Bone marrow (tissue), 2 donors: ENCODE measurements around the gene TRAP1.
A peak's percentile ranks its signal among the peaks of the same experiment; 100 is the strongest.
"Not testable (repeated sequence)": the region's sequence is repeated elsewhere in the genome, so short reads cannot be mapped to it uniquely, and the experiment has no call there.

Experiments
- DNase-seq, 2 donors: peaks; one replicate each; lab custom pipeline; 2025; lab: John Stamatoyannopoulos, UW

Gene TRAP1

GRCh38 chr16:3673201-3673600 is 44.1 kb downstream of the TRAP1 start:
- no peak for DNase-seq

- no peak for DNase-seq
Measured at GRCh38 chr16:3672571-3673041, 44.7 kb downstream of the TRAP1 start.

- no peak for DNase-seq
Measured at GRCh38 chr16:3671424-3671823, 45.9 kb downstream of the TRAP1 start.

GRCh38 chr16:3670711-3671110 is 46.6 kb downstream of the TRAP1 start:
- no peak for DNase-seq

GRCh38 chr16:3669082-3669481 is 48.2 kb downstream of the TRAP1 start:
- no peak for DNase-seq

- DNase-seq, result no peak
Measured at GRCh38 chr16:3668626-3669025, 48.7 kb downstream of the TRAP1 start.

DNA sequence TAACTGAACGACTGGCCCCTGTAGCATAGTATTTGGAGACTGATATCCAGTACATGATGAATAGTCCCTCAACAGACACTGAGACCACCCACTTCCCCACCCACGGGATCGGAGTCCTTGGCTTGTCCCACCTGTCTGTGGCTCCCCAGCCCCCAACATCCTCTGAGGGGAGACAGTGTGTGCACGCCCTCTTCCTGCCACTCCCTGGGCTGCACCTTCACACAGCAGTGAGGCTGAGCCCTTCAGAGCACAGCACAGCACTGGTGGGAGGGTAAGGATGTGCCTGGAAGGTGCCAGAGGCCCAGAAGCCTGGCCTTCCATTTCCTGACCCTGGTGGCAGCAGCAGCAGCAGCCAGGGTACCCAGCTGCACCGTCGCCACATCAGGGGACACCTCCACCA is 51.8 kb downstream of the TRAP1 start:
- no peak for DNase-seq

DNA sequence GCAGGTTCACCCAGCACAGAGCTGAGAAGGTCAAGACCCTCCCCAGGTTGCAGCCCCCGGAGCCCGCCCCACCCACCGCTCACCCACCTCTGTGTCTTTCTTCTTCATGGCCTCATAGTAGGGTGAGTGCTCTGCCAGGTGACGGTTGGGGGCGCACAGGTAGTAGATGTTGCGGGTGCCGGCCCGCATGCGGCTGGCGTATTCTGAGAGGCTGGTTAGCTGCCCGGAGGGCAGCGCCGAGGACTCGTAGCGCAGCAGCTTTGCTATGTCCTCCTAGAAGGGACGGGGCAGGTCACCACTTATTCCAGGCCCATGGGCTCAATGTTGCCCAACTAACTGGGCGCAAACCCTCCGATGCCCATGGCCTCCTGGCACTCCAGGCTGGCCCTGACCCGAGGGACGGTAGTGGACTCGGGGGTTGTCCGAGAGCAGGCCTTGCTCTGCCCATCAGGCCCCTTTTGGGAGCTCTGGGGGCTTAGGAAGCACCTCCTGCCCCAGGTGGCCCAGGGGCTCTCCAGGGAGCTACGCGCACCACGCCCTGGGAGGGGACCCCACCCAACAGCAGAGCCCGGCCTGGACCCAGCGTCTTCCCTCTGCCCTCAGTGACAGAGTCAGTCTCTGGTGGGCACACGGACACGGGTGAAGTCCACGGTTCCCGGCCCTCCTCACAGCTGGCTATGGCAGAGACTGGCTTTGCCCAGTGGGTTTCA is 53.0 kb downstream of the TRAP1 start:
- DNase-seq, result no peak

GRCh38 chr16:3662601-3663000 is 54.7 kb downstream of the TRAP1 start:
- DNase-seq, result no peak

GRCh38 chr16:3661922-3662321 is 55.4 kb downstream of the TRAP1 start:
- no peak for DNase-seq

- DNase-seq, result no peak
Measured at GRCh38 chr16:3661311-3661710, 56.0 kb downstream of the TRAP1 start.

DNA sequence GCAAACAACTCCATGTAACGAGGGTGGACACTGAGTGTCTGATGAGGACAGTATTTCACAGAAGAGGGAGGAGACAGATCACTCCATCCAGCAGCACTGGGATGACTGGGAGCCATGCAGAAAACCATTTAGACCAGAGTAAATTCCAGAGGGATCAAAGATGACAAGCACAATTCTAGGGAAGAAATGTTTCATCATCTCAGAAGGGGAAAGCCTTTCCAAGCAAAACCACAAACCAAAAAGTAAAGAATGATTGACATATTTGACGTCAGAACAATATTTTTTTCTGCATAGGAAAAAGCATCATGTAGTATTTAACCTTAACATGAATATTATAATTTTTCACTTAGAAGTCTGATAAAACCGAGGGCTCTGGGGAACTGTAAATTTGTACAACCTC is 58.1 kb downstream of the TRAP1 start:
- no peak for DNase-seq

- no peak for DNase-seq
Measured at GRCh38 chr16:3656491-3657468, 60.5 kb downstream of the TRAP1 start.

- DNase-seq, result not testable (repeated sequence)
Measured at GRCh38 chr16:3656160-3656490, 61.2 kb downstream of the TRAP1 start.

DNA sequence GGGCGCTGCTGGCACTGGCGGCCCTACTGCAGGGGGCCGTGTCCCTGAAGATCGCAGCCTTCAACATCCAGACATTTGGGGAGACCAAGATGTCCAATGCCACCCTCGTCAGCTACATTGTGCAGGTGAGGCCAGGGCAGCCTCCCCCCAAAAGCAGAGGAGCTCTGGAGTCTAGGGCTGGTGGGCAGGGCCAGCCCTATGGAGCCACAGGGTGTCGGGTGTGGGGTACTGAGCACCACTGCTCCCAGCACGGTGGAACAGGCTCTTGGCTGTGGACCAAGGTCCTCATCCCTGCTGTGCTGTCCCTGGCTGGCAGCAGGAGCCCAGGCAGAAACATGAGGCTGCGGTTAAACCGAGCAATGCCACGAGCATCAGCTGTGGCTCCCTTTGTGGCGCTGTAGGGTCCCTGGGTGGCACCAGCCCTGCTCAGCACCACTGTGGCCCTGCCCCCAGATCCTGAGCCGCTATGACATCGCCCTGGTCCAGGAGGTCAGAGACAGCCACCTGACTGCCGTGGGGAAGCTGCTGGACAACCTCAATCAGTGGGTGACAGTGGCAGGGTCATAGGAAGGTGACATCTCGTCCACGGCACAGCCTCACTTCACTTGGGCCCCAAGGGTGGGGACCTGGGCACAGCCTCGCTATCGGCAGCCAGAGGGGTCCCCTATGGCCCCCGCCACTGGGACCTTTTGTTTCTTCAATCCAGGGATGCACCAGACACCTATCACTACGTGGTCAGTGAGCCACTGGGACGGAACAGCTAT is 61.7 kb downstream of the TRAP1 start:
- no peak for DNase-seq

GRCh38 chr16:3655030-3655395 is 62.3 kb downstream of the TRAP1 start:
- DNase-seq, result no peak

DNA sequence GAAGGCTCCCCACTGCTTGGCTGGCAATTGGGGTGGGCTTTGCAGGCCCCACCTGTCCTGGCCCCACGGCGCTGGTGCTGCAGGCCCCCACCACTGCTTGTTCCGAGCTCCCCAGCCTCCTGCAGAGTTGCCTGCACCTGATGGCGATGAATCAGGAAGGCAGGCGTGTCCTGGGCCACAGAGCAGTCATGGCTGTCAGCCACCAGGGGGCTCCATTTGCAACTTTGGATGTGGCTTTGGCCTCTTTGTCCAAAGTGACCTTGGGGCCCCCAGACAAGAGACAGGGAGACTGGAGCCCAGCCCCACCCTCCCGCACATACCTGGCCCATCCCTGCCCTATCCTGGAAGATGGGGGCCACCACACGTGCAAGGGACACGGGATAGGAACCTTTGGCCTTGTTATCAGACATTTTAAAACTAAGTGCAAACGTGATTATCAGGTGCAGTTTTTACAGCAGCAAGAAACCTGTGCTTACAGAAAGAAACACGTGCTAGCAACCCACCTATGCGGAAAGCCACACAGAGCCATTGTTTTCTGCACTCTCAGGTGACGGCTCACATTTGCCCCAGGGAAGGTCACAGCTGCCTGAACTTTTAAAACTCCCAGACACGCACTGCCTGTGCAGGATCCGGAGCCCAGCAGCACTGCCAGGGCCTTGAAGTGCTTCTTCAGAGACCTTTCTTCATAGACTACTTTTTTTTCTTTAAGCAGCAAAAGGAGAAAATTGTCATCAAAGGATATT is 62.9 kb downstream of the TRAP1 start, which contains the start of gene DNASE1:
Gene DNASE1, plus strand, starts transcription at position 443 of the 743 bp plus-strand sequence. CDS start 683 bp downstream, outside the sequence.
- DNase-seq, result peak; percentile 12 to 19

- DNase-seq, result no peak
Measured at GRCh38 chr16:3652373-3653195, 64.7 kb downstream of the TRAP1 start.

DNA sequence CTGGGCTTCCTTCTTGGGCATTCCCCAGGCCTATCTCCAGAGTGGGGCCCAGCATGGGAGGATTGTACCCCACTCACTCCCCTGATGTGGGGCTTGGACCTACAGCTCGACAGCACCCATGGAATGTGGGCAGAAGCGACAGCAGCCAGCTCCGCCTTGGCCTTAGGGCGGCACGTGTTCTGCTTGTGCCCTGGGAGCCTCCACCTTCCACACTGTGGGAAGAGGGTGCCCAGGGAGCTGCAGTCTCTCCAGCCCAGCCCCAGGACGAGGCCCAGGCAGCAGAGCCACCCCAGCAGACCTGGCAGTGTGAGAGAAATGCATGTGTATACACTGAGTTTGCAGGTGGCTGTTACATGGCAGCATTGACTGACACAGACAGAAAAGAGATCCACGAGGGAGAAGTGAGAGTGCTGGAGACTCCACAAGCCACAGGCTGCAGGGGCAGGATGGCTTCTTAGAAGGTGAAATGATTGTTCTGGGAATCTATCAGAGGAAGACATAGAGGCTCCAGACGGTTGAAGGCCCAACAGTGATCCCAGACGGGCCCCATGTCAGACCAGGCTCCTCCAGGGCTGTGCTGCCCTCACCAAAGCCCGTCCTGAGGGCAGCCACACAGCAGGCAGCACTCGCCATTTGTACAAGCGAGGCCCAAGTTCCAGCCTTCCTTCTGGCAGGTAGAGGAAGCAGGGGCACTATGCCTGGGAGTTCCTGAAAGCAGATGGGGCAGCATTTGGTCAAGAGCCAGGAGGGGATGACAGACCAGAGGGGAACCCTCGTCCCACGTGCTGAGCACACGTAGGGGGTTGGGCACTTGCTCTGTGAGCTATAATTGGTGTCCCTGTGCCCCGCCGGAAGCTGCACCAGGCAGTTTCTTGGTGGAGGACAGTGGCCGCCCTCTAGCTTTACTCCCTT is 65.6 kb downstream of the TRAP1 start:
- no peak for DNase-seq
